OCI-LY3 (cell line): ENCODE results near the gene COX6A2.
"Not testable (repeated sequence)": the region's sequence is repeated elsewhere in the genome, so short reads cannot be mapped to it uniquely, and the experiment has no call there.

Experiments used
- H2AFZ ChIP-seq: fragments of 200-600, 300-600 bp; shearing (Covaris generic); 2 replicates; pipeline ENCODE4 v1.6.0; 2014; ENCODE audit warnings: antibody characterized with exemption, low read depth, low read length
- H3K27ac ChIP-seq: fragments of 200-600, 300-600 bp; sonication (generic); 2 replicates; pipeline ENCODE4 v1.5.1; 2014; ENCODE audit warnings: mild to moderate bottlenecking, low read length, moderate library complexity, mixed read lengths
- H3K27me3 ChIP-seq: fragments of 200-600, 300-600 bp; sonication (generic); 2 replicates; pipeline ENCODE4 v1.6.1; 2014; ENCODE audit warnings: low read depth, low read length, mixed read lengths
- H3K36me3 ChIP-seq: fragments of 200-600, 300-600 bp; sonication (generic); replicated peaks from 2 replicates; pipeline ENCODE3; 2014; ENCODE audit warnings: low read depth, low read length, mixed read lengths
- H3K4me1 ChIP-seq: fragments of 300-600, 200-600 bp; sonication (generic); 2 replicates; pipeline ENCODE4 v1.6.1; 2014; ENCODE audit warnings: low read length, mixed read lengths
- H3K4me2 ChIP-seq: fragments of 200-600, 300-600 bp; sonication (generic); 2 replicates; pipeline ENCODE4 v1.6.1; 2014; ENCODE audit warnings: low read length, mixed read lengths
- H3K4me3 ChIP-seq: fragments of 300-600, 200-600 bp; sonication (generic); 2 replicates; pipeline ENCODE4 v1.5.1; 2014; ENCODE audit warnings: antibody characterized with exemption, mild to moderate bottlenecking, low read length, moderate library complexity
- H3K79me2 ChIP-seq: fragments of 300-600, 200-600 bp; shearing (Covaris generic); 2 replicates; pipeline ENCODE4 v1.6.1; 2014; ENCODE audit warnings: mild to moderate bottlenecking, low read length, mixed read lengths
- H3K9ac ChIP-seq: fragments of 300-600, 200-600 bp; shearing (Covaris generic); 2 replicates; pipeline ENCODE4 v1.6.0; 2014; ENCODE audit warnings: mild to moderate bottlenecking, low read length, moderate library complexity
- H3K9me3 ChIP-seq: fragments of 200-600, 300-600 bp; shearing (Covaris generic); 2 replicates; pipeline ENCODE4 v1.6.1; 2014; ENCODE audit warnings: low read length, mixed read lengths; ENCODE audit not compliant: insufficient read depth
- H4K20me1 ChIP-seq: fragments of 200-600, 300-600 bp; sonication (generic); 2 replicates; pipeline ENCODE4 v1.6.1; 2016; ENCODE audit warnings: low read length, mixed read lengths; ENCODE audit not compliant: insufficient read depth
- CTCF ChIP-seq: fragments of 200-600, 300-600 bp; sonication (generic); IDR thresholded peaks from 2 replicates; pipeline ENCODE4 v1.5.1; 2014; ENCODE audit warnings: antibody characterized with exemption, low read length, low read depth
- EZH2phosphoT487 ChIP-seq: fragments of 200-600 bp; shearing (Covaris generic); IDR thresholded peaks from 2 replicates; pipeline ENCODE4 v1.6.1; 2018; ENCODE audit warnings: antibody characterized with exemption, mixed run types, low read depth

Gene COX6A2

GRCh38 chr16:31440516-31441184, 12.5 kb upstream of the COX6A2 start:
- no peak overlapping the region for H3K4me2 ChIP-seq
- no peaks in the 10 kb centered on the region for H3K36me3 ChIP-seq
- H3K4me1 ChIP-seq: peaks cover 14% of the 10 kb centered on the region
- H2AFZ ChIP-seq: no peak overlapping the region
- no peak overlapping the region for H3K9ac ChIP-seq
- H3K27ac ChIP-seq: no peak overlapping the region
- no peaks in the 10 kb centered on the region for H3K9me3 ChIP-seq
- no peaks in the 10 kb centered on the region for H3K79me2 ChIP-seq
- H3K4me3 ChIP-seq: no peak overlapping the region
- TF ChIP-seq EZH2phosphoT487: no peak
- no peak for TF ChIP-seq CTCF
- no peaks in the 10 kb centered on the region for H4K20me1 ChIP-seq
- no peaks in the 10 kb centered on the region for H3K27me3 ChIP-seq

- no peak overlapping the region for H2AFZ ChIP-seq
- H3K4me1 ChIP-seq: peaks cover 14% of the 10 kb centered on the region
- H3K9me3 ChIP-seq: no peaks in the 10 kb centered on the region
- H4K20me1 ChIP-seq: no peaks in the 10 kb centered on the region
- no peak overlapping the region for H3K9ac ChIP-seq
- no peak overlapping the region for H3K27ac ChIP-seq
- H3K36me3 ChIP-seq: no peaks in the 10 kb centered on the region
- no peak for TF ChIP-seq CTCF
- no peak for TF ChIP-seq EZH2phosphoT487
- H3K4me2 ChIP-seq: peak overlapping the region; percentile 41
- H3K27me3 ChIP-seq: no peaks in the 10 kb centered on the region
- H3K79me2 ChIP-seq: no peaks in the 10 kb centered on the region
- H3K4me3 ChIP-seq: no peak overlapping the region
Observed at GRCh38 chr16:31439519-31439918, 11.4 kb upstream of the COX6A2 start.

DNA sequence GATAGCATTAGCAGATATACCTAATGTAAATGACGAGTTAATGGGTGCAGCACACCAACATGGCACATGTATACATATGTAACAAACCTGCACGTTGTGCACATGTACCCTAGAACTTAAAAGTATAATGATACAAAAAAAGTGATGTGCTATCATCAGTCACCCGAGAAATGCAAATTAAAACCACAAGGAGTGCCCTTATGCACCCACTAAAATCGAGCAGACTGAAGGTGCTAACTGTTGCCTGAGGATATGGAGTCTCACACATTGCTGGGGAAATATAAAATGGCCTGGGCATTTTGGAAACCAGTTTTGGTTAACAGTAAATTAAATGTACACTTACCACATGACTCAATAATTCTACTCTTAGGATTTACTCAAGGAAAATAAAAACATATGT, 10.9 kb upstream of the COX6A2 start:
- not testable (repeated sequence) for H3K36me3 ChIP-seq, H3K27ac ChIP-seq, H3K9ac ChIP-seq, H3K79me2 ChIP-seq, H3K27me3 ChIP-seq, H3K4me3 ChIP-seq, H4K20me1 ChIP-seq, H3K9me3 ChIP-seq, H2AFZ ChIP-seq
- peak overlapping the region; percentile 41 for H3K4me2 ChIP-seq
- H3K4me1 ChIP-seq: peaks cover 14% of the 10 kb centered on the region

DNA sequence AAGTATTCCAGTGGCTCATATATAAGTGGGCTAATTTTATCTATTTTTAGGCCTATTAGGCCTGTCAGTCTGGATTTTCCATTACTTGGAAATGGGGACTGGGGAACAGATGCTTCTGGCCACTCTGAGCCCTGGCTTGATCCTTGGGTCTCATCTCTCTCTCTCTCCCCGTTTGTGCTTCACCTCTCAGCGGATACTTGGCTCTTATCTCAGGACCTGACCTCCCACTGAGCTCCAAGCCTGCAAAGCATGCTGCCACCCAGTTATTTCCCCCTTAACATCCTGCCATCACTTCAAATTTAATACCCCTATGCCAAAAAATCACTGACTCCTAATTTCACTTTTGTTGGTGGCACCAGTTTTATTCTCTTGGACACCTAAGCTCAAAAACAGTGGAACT, 10.3 kb upstream of the COX6A2 start:
- H3K27me3 ChIP-seq: no peaks in the 10 kb centered on the region
- H3K9me3 ChIP-seq: no peaks in the 10 kb centered on the region
- H3K9ac ChIP-seq: no peak overlapping the region
- H2AFZ ChIP-seq: no peak overlapping the region
- H3K4me1 ChIP-seq: peaks cover 14% of the 10 kb centered on the region
- H3K27ac ChIP-seq: no peak overlapping the region
- no peaks in the 10 kb centered on the region for H4K20me1 ChIP-seq
- no peaks in the 10 kb centered on the region for H3K79me2 ChIP-seq
- no peaks in the 10 kb centered on the region for H3K36me3 ChIP-seq
- H3K4me2 ChIP-seq: no peak overlapping the region
- no peak overlapping the region for H3K4me3 ChIP-seq
- TF ChIP-seq CTCF: no peak
- no peak for TF ChIP-seq EZH2phosphoT487
